Astrocyte of the cerebellum (primary cell): ENCODE data around the gene GRAMD4.

ENCODE experiments used
- DNase-seq: peaks from one replicate; pipeline ENCODE4 v3.0.0-alpha.2; 2011; ENCODE audit warnings: low read depth
- H3K4me3 ChIP-seq: 2 replicates; pipeline ENCODE4 v1.5.1; 2011; ENCODE audit warnings: mild to moderate bottlenecking, low read depth, low read length, moderate library complexity
- in situ Hi-C: cut with HindIII; loops from 2 replicates; pipeline ENCODE4 v1.10.0; 2017; ENCODE audit warnings: low sequenced_read_pairs
- TF ChIP-seq, protein P1 (sequence below): IDR thresholded peaks from 2 replicates; pipeline ENCODE4 v1.5.1; 2012; ENCODE audit warnings: low read length, low read depth, moderate library complexity, mild to moderate bottlenecking; ENCODE audit errors: missing control alignments

Gene GRAMD4

DNA sequence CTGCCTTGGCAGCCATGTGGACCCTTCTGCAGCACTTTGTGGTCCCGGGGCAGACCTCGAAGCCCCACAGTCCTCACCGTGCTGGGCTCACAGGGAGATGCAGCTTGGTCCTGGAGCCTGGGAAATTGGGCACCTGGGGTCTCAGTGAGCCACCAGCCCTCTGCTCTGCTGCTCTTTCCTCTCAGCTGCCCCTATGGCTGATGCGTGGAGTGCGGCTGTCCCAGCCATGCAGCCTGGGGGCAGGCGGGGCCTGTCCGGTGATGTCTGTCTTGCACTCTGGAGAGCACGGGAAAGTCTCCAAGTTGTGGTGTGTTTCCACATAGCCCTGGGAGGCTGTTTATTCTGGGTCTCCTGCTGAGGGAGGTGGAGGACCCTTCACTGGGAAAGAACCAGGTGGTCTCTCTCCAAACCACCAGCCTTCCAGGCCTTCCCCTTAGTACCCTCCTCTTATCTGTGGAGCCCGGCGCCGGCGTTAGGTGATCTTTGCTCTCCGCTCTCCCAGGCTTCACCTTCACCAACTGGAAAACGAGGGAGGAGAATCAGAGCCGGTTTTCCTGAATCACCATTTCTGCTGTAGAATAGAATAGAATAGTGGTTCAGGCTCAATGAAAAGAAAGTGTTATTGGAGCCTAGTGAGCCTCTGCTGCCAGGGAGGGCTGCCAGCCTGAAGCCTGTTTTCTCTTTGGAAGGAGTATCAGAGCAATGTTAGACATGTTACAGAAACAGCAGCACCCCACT is 41.2 kb upstream of the GRAMD4 start:
- DNase-seq = peak; percentile 43
- peak overlapping the region; percentile 59 for H3K4me3 ChIP-seq
- TF ChIP-seq, protein P1, sequence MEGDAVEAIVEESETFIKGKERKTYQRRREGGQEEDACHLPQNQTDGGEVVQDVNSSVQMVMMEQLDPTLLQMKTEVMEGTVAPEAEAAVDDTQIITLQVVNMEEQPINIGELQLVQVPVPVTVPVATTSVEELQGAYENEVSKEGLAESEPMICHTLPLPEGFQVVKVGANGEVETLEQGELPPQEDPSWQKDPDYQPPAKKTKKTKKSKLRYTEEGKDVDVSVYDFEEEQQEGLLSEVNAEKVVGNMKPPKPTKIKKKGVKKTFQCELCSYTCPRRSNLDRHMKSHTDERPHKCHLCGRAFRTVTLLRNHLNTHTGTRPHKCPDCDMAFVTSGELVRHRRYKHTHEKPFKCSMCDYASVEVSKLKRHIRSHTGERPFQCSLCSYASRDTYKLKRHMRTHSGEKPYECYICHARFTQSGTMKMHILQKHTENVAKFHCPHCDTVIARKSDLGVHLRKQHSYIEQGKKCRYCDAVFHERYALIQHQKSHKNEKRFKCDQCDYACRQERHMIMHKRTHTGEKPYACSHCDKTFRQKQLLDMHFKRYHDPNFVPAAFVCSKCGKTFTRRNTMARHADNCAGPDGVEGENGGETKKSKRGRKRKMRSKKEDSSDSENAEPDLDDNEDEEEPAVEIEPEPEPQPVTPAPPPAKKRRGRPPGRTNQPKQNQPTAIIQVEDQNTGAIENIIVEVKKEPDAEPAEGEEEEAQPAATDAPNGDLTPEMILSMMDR = no peak
- in situ Hi-C loops = no loop called here

DNA sequence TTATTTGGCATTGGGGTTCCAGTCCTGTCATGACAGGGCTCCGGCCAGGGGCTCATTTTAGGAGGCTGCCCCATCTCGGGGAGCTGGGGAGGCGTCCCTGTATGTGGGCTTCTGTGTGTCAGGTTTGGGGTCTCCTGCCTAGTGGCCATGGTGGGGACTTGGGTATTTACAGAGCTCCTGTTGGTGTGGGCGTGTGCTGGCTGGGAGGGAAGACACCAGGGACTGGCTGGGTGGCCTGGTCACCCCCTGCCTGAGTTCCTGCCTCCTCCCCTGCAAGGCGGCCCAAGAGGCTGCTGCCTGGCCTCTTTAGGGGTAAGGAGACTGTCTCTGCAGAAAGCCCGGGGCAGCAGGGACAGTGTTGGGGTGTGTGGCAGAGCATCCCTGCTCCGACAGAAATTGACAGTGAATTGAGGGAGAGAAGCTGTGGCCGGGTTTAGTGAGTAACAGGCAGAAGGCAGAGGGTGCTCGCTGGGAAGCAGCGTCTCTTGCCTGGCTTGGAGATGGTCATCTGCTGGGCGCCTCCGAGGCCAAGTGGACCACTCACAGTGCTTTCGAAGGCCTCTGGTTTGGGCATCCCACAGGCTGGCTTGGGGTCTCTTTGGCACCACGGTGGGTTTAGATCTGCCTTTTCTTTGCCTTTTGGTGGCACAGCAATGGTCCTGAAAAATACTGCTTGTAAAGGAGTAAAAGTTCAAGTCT is 40.3 kb upstream of the GRAMD4 start:
- DNase-seq = no peak
- in situ Hi-C loops = no loop called here
- H3K4me3 ChIP-seq = no peak overlapping the region
- TF ChIP-seq, protein P1 = no peak

DNA sequence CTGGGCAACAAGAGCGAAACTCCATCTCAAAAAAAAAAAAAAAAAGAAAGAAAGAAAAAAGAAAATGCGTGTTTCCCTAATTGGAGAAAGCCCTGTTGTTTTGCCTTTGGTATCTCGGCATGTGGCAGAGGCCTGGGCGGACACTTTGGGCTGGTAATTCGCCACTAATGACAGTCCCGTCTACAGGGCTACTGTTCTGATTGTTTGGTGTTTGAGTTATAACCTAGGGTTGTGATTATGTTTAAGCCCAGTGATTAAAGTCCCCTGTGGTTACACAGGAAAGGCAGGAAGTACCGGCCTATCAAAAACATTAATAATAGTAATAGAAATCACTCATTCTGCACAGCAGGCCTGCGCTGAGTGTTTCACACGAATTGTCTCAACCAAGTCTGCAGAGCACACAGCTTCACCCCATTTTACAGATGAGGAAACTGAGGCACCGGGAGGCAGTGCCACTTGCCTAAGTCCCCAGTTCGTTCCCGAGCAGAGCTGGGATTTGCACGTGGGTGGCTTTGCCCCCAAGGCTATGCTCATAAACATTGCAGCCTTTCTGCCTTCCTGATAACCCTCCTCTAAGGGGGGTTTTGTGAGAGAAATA is 39.1 kb upstream of the GRAMD4 start:
- in situ Hi-C loops = no loop called here
- no peak for DNase-seq
- TF ChIP-seq, protein P1 = no peak
- H3K4me3 ChIP-seq = no peak overlapping the region

DNA sequence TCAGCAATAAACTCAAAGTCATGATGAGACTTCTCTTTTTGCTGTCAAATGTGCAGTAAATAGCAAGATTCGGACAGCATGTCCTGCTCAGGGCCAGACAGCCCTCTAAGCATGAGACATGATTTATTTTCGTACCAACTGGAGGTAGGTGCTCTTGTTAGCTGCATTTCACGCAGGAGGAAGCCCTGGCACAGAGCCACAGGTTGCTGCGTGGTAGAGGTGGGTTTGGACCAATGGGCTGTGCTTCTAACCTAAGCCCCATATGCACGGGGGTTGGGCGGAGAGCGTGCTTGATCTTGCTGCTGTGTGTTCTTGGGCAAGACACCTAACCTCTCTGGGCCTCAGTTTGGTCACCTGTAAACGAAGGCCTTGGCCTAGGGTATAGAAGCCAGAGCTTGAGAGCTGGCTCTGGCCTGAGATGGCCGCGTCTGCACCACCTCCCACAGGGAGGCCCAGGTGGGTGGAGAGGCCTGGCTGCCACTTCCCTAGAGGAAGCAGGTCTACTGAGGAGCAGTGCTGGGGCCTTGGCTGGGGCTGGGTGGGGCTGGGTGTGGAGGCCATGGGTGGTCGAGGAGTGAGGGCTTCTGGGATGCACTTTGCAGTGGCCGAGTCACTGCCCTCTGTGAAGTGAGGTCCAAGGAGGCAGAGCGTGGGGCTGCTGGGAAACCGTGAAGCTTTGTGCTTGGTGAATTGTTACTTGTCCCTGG is 38.5 kb upstream of the GRAMD4 start:
- TF ChIP-seq, protein P1 = no peak
- in situ Hi-C loops = no loop called here
- no peak overlapping the region for H3K4me3 ChIP-seq

DNA sequence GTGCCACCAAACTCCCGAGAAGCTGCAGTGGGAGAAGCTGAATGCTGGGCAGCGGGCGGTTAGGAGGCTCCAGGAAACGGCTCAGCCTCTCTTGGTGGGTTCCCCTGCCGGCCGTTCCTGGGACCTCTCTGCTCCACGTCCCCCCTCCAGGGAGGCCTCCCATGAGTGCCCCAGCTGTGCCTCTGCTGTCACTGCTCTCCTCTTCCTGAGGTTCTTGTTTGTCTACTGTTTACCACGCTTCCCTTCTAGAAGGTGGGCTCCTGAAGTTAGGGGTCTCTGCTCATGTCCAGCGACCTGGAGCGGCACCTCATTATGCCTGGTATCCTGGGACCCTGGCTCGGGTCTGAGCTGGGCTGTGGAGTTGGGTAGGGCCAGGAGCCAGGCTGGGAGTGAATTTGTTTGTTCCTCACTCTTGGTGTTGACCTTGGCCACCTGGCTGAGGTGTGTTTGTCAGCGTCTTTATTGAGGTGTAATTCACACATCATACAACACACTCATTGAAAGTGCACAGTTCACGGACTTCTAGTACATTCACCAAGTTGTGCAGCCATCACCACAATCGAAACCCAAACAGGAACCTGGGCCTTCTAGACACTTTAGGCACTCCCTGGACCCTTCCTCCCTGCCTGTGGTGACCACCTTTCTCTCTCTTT is 37.8 kb upstream of the GRAMD4 start:
- TF ChIP-seq, protein P1 = no peak
- in situ Hi-C loops = no loop called here
- no peak for DNase-seq
- H3K4me3 ChIP-seq = no peak overlapping the region

More for the DNA sequence above, 38.5 kb upstream of the GRAMD4 start:
- no peak for DNase-seq

DNA sequence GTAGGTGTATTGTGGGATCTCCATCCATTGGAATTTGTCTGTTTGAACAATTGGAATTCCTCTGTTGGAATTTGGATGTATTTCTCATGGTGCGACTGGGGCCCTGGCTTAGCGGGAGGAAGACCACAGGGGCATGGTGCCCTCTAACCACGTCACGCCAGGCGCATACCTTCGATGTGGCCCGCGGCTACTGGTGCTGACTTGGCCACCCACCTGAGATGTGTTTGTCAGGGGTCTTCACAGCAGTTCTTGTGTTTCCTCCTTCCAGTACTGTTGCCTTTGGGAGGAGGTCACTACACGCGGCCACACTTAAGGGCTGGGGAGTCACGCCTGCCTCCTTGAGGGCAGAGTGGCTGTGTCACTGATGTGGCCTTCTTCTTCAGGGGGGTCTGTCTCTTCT is 36.6 kb upstream of the GRAMD4 start:
- no peak overlapping the region for H3K4me3 ChIP-seq
- no peak for DNase-seq
- in situ Hi-C loops = no loop called here
- TF ChIP-seq, protein P1 = no peak
